CD4-positive, alpha-beta T cell treated with Interleukin-12 subunit alpha and Interleukin-12 subunit beta, for 1 hour (primary cell): ENCODE measurements around the gene HNRNPA0.
"Not testable (repeated sequence)": the region's sequence is repeated elsewhere in the genome, so short reads cannot be mapped to it uniquely, and the experiment has no call there.

Experiments used
- DNase-seq: peaks from one replicate; pipeline ENCODE4 v3.0.0-alpha.2; 2020

HNRNPA0 gene

DNA sequence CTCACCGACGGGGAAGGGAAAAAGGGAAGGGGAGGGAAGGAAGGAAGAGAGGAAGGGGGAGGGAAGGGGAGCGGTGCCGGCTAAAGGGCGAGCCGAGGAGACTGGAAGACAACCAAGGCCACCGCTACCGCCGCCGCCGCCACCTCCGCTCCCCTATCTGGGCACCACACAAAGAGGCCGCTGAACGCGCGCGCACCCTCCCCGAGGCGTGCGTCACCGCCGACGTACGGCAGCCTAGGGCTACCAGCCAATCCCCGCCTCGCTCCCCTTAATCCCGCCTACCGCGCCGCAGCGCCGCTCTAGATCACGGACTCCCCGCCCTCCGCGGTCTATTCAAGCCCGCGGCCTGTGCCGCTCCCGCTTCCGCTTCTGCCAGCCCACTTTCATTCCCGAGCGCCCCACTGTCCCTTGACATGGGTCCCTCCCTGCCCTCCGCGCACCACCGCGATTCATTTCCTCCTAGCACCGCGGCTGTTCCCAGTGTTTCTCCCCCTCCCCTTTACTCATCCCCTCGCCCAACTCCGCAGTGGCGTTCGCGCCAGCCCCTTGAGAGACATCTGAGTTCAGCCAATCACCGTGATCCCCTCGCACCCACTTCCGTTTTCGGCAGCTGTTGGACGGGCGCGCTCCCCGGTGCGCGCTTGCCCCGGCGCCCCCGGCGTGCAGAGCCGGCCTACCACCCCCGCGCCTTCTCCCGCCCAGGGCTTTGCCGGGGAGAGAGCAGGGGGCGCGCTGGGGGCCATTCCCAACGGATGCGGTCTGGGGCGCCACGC, at the start of gene HNRNPA0:
Gene HNRNPA0 (minus strand): TSS at position 176 of the 773 bp plus-strand sequence. CDS start 297 bp downstream, outside the sequence.
- peak; percentile 96 for DNase-seq

DNA sequence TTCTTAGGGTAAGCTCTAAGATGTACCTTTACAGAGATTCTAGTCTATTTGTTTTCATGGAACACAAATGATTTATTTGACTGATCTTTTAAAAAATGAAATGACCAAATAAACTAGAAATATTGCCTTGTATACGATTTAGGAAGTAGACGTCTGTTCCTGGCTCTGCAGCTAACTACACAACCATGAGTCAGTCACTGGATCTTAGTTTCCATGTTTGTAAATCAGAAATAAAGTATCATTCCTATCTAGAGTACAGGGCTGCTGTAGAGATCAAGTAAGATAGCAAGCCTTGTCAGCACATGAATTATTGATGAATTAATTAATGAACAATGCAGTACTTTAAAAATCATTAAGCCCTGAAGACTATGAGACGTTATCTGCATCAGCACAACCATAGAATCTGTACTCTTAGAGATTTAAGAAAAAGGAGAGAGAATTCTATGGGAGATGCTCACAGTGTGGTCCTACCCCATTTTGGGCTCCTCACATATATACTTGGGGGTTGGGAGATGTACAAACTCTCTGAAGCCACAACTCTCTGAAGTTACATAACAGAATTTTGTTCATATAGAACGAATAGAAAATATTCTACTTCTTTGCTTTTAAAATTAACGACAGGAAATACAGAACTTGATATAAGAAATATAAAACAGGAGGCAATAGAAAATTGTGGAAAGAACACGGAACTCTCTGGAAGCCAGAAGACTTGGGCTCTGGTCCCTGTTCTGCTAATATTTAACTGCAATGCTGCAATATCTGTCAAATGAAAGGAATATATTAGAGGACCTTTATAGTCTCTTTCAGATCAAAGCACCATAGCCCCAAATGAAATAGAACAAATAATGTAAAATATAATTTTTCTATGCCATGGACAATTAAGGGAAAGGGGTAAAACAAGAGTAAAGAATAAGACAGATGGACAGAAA, 48.4 kb upstream of the HNRNPA0 start:
- no peak for DNase-seq

DNA sequence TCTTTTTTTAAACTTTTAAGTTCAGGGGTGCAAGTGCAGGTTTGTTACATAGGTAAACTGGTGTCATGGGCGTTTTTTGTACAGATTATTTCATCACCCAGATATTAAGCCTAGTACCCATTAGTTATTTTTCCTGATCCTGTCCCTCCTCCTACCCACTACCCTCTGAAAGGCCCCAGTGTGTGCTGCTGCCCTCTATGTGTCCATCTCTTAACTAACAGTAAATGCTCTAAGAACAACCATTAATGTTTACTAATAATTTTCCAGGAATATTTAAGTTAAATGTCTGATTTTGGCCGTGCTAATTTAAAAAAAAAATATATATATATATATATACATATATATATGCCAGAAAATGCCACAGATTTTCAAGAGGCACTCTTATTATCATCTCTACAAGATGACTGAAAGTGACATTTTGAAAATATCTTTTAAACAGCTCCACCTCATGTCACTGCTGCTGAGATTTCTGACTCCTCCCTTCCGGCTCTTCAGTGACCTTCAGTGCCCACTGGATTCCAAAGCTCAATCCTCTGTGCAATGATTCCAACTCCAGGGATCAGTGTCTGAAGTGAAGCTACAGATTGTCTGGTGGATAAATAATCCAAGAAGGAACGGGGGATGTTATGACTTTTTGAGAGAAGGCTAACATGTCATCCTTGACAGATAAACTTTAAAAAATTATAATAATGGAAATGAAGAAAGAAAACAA, 46.7 kb upstream of the HNRNPA0 start:
- DNase-seq: no peak

DNA sequence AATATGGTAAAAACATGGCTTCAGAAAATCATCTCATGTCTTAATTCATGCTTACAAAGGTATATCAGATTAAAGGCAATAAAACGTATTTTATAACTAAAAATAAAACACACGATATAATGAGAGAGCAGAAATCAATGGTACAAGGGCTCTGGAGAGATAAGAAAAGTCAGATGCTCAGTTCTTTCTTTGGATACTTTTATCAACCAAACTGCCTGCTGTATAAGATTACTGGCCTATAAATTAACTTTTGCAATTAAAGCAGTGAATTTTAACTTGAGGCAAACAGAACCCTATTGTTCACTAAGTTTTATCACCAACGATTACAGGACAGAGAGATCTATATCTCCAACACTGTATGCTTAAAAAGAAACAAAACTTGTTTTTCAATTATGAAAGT, 42.1 kb upstream of the HNRNPA0 start:
- DNase-seq: no peak

DNA sequence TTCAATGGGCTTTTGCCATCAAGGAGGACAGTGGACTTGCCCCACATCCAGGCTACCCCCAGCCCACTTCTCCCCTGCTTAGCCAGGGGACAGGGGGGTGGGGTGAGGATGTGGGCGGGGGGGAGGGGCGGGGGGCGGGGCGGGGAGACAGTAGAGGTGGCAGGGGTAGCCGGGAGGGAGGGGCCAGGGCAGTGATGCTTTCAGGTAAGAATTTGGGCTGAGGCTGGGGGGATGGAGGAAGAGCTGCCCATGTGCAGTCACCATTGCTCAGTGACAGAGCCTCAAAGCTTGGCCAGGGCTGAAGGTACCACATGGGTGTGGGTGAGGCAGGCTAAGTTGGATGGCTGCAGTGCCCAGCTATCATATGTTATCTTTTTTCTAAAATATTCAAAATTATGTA, 40.7 kb upstream of the HNRNPA0 start:
- DNase-seq: no peak

DNA sequence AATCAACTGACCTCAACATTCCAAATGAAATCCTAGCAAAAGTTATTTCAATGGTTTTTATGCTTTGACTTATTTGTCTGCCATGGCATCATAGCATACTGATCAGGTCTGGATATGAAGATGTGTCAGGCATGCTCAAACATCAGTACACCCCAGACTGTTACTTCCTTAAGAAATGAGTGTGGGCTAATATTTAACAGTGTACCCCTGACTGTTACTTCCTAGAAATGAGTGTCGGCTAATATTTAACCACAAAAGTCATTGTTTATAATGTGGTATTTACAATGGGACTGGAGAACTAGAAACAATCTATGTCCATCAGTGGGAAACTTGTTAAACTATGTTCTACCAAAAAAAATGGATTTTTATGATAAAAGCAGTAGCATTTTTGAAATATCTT, 38.1 kb upstream of the HNRNPA0 start:
- DNase-seq: no peak

DNA sequence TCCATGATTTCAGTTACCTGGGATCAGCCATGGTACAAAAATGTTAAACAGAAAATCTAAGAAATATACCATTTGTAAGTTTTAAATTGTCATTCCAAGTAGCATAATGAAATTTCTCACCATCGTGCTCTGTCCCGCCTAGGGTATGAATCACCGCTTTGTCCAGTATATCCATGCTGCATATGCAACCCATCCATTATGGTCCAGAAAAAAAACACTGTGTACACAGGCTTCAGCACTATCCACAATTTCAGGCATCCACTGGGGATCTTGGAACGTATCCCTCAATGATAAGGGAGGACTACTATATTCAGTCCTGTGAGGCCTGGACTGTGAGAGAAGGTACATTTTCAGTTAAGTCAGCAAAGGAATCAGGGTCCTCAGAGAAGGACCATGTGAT, 37.6 kb upstream of the HNRNPA0 start:
- no peak for DNase-seq

DNA sequence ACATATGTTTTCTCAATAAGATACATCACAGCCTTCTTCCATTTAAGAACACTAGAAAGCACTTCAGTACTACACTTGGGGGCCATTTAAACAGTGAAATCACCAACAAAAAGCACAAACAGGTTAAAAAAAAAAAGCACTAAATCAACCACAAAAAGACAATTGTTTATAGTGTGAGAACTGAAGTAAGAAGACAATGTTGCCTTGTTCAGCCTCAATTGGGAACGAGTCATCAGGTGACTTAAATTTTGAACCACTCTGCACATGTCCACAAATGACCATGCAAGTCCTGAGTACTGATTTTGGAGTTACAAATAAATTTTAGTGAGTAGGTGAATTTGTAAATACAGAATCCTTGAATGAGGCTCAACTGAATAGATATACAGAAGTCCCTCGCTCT, 37.2 kb upstream of the HNRNPA0 start:
- no peak for DNase-seq

DNA sequence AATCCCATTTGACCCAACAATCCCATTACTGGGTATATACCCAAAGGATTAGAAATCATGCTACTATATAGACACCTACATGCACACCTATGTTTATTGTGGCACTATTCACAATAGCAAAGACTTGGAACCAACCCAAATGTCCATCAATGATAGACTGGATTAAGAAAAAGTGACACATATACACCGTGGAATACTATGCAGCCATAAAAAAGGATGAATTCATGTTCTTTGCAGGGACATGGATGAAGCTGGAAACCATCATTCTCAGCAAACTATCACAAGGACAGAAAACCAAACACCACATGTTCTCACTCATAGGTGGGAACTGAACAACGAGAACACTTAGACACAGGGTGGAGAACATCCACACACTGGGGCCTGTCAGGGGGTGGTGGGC, 34.4 kb upstream of the HNRNPA0 start:
- DNase-seq: not testable (repeated sequence)

DNA sequence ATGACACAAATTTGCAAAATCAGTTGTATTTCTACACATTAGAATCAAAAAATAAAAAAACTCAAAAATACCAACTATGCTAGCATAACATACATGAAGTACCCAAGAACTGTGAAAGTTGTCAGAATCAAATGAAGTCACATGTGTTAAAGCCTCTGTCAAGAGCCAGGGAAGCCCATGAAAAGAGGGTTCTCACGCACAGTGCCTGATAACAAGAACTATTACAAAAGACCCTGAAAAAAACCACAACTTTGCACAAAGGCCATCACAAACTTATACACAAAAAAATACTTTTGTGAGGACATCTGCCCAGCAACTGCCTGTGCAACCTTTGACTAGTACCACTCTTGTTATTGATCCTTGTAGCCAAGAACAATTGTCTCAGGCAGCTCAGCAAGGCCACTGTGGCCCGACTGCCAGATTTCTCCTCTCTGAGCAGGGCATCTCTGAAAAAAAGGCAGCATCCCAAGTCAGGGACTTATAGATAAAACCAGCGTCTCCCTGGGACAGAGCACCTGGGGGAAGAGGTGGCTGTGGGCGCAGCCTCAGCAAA, 28.9 kb upstream of the HNRNPA0 start:
- DNase-seq: no peak

DNA sequence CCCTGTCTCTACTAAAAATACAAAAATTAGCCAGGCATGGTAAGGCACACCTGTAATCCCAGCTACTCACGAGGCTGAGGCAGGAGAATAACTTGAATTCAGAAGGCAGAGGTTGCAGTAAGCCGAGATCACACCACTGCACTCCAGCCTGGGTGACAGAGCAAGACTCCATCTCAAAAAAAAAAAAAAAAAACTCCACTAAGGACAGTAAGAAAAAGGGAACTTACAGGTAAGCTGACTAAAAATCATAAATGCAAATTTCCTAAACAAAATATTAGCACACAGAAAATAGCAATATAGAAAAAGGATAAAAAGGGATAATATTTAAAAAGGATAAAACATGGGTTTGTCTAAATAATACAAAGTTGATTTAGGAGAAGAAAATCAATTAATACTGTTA, 27.9 kb upstream of the HNRNPA0 start:
- DNase-seq: no peak

DNA sequence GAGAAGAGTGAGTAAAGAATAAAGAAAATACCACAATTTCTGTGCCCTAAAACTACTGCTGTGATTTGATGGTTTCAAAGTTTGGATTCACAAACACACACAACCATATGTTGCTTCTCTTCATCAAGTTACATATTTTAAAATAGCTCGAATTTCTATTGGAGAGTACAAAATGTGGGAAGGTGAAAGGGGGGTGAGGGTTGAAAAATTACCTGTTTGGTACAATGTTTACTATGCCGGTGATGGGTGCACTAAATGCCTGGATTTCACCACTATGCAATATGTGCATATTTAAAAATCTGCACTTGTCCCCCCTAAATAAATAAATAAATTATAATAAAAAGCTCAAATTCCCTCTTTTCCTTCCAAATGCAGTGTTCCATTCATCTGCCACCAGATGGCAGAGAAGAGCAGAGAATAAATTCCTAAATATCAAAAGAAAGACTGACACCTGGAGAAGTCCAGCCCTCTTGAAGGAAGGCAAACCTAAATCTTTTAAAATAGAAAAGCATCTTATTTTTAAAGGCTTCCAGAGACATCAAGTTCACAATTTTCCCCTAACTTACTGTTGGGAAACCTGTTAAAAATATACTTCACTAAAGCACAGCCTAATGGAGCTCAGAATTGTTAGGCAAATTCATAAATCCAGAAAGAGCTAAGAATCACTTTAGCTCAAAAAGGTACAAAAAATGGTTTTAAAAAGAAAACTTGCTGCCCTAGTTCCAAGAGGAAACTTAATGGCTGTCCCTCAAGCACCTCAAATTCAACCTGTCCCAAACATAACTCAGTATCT, 24.8 kb upstream of the HNRNPA0 start:
- peak; percentile 16 for DNase-seq

DNA sequence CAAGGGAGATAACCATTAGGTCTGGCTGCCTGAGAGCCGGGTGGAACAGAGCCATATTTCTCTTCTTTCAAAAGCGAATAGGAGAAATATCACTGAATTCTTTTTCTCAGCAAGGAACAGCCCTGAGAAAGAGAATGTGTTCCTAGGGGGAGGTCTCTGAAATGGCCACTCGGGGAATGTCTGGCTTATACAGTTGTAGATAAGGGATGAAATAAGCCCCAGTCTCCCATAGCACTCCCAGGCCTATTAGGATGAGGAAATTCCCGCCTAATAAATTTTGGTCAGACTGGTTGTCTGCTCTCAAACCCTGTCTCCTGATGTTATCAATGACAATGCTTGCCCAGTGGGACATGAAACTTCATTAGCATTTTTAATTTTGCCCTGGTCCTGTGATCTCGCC, 13.8 kb upstream of the HNRNPA0 start:
- DNase-seq: not testable (repeated sequence)

DNA sequence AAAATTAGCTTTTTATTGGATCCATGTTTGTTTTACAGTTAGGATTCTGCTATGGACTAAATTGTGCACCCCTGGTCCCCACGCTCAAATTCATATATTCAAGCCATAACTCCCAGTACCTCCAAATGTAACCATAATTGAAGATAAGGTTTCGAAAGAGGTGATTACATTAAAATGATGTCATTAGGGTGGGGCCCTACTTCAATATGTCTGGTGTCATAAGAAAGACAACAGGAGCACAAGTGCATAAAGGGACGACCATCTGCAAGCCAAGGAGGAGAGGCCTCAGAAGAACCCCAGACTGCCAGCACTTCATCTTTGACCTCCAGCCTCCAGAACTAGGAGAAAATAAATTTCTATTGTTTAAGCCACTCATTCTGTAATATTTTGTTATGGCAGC, 7.4 kb upstream of the HNRNPA0 start:
- no peak for DNase-seq

DNA sequence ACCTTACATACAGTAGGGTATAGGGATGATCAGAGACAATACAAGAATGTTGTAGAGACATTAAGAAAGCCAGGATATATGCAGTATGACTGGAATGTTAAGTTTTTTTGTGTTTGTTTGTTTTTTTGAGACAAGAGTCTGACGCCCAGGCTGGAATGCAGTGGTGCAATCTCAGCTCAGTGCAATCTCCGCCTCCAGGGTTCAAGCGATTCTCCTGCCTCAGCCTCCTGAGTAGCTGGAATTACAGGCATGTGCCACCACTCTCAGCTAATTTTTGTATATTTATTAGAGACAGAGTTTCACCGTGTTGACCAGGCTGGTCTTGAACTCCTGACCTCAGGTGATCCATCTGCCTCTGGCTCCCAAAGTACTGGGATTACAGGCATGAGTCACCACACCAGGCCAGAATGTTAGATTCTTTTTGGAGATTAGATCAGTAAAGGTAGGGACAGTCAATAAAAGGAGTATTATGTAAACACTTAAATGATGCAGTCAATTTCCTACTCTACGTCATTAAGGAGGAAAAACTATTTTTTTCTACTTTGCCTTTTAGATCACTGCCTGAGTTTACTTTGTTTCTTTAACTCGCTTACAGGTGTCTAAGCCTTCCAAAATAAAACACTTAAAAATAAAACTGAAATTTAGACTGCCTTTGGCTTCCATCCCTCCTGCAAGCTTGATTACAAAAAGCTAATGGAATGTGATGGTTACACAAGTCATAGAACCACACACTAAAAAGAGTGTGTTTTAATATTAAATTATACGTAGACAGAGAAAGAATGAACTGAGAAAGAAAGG, 6.8 kb upstream of the HNRNPA0 start:
- DNase-seq: no peak

DNA sequence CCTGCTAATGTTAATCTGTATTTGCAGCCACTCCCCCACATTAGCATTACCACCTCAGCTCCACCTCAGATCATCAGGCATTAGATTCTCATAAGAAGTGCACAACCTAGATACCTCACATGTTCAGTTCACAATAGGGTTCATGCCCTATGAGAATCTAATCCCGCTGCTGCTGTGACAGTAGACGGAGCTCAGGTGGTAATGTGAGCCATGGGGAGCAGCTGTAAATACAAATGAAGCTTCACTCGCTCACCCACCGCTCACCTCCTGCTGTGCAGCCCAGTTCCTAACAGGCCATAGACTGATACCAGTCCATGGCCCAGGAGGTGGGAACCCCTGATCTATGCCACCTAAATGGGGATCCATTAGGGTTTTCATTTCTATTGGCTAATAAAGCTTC, 6.1 kb upstream of the HNRNPA0 start:
- no peak for DNase-seq

DNA sequence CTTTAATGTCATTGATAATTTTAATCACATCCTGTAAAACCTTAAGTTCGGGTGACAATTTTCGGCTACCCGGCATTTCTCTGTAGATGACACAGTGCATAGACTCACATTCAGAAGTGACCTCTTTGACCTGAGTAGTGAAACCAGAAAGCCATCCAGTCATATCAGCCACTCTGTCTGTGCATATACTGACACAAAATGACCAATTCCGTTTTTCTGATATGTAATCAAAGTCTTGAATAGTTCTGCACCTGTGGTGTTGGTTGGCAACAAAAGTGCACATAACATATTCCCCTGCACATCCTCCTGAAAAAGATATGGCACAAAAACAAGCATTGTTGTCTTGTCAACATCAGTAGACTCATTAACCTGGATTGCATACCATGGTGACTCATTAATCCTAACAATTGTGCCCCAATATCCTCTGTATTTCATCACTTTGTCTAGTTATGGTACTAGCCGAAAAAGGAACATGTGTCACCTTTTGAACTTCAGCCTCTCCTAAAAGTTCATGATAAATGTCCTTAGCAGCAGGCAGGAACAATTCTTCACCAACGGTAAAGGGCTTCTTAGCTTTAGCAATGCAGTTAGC, 4.6 kb upstream of the HNRNPA0 start:
- no peak for DNase-seq

DNA sequence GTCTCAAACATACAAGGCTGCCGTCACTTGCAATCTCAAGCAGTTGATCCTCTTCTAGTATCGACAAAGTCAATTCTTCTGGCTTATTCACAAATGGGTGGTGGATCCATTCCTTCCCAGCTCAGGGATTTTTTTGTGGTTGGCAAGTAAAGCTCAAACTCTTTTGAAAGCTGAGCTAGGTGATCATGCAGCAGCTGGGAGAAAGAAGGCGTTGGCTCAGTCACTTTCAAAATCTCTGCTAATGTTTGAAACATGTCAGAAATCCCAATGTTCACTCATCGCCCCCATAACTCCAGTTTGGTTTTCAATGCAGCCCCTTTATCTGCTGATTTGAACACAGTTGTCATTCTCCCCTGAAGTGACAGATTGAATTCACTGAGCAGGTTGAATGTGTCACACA, 4.0 kb upstream of the HNRNPA0 start:
- no peak for DNase-seq

DNA sequence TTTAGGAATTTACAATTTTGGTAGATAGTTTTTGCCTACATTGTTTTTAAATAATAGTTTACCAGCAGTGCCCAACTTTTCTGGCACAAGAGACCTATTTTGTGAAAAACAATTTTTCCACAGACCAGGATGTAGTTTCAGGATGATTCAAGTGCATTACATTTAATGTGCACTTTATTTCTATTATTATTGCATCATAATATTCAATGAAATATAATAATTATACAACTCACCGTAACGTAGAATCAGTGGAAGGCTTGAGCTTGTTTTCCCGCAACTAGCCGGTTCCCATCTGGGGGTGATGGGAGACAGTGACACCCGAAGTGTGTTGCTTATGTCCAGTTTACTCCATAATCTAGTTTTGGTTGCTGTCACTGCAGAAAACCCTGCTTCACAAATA, 3.5 kb upstream of the HNRNPA0 start:
- no peak for DNase-seq

DNA sequence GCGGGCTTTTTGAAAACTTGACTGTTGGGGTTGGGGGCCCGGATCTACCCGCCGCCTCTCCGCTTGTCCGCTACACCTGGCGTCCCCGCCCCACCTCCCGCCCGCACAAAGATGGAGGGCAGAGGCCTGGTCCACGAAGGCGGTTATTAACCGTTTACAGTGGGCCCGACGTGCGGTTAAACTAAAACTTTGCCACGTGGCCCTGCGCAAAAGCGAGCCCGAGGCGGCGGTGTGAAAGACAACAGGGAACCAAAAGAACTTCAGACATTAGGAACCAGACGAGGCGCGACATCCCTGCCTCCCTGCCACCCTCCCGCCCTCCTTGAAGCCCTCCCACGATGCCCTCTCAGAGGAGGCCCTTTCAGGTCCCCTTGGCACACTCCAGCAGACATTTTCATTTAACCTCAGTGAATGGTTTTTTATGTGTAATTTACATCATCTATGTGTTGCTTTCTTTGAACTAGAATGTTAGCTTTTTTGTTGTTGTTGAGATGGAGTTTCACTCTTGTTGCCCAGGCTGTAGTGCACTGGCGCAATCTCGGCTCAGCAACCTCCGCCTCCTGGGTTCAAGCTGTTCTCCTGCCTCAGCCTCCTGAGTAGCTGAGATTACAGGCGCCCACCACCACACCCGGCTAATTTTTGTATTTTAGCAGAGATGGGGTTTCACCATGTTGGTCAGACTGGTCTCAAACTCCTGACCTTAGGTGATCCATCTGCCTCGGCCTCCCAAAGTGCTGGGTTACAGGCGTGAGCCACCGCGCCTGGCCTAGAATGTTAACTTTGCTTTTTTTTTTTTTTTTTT, 999 bp upstream of the HNRNPA0 start:
- no peak for DNase-seq
